ENCODE data around the gene WDFY4.

The WDFY4 gene

DNA sequence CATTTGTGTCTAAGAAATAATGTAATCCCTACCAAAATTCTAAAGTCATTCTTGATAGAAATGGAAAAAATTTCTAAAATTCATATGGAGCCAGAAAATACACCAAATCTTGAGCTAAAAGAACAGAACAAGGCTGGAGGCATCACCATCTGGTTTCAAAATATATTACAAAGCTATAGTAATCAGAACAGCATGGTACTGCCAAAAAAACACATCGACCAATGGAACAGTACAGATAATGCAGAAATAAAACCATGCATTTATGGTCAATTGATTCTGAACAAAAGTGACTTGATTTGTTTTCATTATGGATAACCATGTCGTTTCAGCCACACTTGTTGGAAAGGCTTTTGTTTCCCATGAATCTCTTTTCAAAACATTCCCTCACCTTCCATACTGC, 7.0 kb upstream of the WDFY4 start:
- TF ChIP-seq ELF4 (IDR thresholded peaks at IDR 0.05) (no peak), SUZ12 (IDR thresholded peaks at IDR 0.05) (no peak), FOXA1 (IDR thresholded peaks at IDR 0.05) (no peak), LEF1 (IDR thresholded peaks at IDR 0.05; ENCODE audit: borderline replicate concordance) (no peak), TARDBP (IDR thresholded peaks at IDR 0.05) (no peak), ARNT (IDR thresholded peaks at IDR 0.05) (no peak), FOXK2 (IDR thresholded peaks at IDR 0.05) (no peak), L3MBTL2 (conservative IDR thresholded peaks at IDR 0.05) (no peak), SP1 (IDR thresholded peaks at IDR 0.05) (no peak), NFRKB (IDR thresholded peaks at IDR 0.05) (no peak)
- DNase-seq (ENCODE audit: extremely low spot score), result no peak
- POLR2A ChIA-PET, result no interaction called here
- CTCF ChIA-PET, result interaction anchor here (0.9 kb wide), 1 partner anchor 19 kb away, joined by 3 read pairs; no protein-coding TSS in a partner anchor

DNA sequence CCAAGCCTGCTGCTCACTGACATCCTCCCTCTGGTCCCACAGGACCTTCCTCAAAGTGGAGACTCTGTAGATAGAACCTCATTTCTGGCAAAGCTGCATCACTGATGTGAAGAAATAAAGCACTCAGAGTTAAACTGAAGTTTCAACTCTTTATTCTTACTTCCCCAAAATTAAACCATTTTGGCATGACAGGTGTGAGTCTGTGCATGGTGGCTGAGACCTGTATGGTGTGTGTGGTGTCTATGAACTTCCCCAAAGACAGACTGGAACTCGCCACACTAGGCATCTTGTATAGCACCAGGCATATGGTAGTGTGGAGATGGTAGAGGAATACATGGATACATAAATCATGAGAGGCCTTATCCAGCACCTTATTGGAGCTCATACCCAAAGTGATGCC, 6.6 kb upstream of the WDFY4 start:
- DNase-seq (ENCODE audit: extremely low spot score), result no peak
- TF ChIP-seq SP1 (IDR thresholded peaks at IDR 0.05) (no peak), LEF1 (IDR thresholded peaks at IDR 0.05; ENCODE audit: borderline replicate concordance) (no peak), TARDBP (IDR thresholded peaks at IDR 0.05) (no peak), FOXK2 (IDR thresholded peaks at IDR 0.05) (no peak), ELF4 (IDR thresholded peaks at IDR 0.05) (no peak), FOXA1 (IDR thresholded peaks at IDR 0.05) (no peak), FOXM1 (IDR thresholded peaks at IDR 0.05; ENCODE audit: borderline replicate concordance) (no peak), ARNT (IDR thresholded peaks at IDR 0.05) (no peak), NFRKB (IDR thresholded peaks at IDR 0.05) (no peak), SUZ12 (IDR thresholded peaks at IDR 0.05) (no peak), BHLHE40 (IDR thresholded peaks at IDR 0.05; ENCODE audit: borderline replicate concordance) (no peak), ZNF384 (IDR thresholded peaks at IDR 0.05) (no peak)
- ChIA-PET CTCF (interaction anchor here (0.9 kb wide), 1 partner anchor 20 kb away, joined by 3 read pairs; no protein-coding TSS in a partner anchor), POLR2A (no interaction called here)

DNA sequence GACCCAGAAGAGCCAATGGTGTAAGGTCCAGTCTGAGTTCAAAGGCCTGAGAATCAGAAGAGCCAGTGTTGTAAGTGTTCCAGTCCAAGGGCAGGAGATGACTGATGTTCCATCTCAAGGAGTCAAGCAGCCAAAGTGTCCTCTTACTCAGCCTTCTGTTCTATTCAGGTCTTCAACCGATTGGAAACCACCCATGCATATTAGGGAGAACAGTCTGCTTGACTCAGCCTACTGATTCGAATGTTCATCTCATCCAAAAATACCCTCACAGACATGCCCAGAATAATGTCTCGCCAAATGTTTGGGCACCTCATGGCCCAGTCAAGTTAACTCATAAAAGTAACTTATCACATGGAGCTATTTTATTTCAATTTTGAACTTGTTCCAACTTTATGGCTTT, 2.9 kb upstream of the WDFY4 start:
- POLR2A ChIA-PET, result no interaction called here
- TF ChIP-seq L3MBTL2 (conservative IDR thresholded peaks at IDR 0.05), result no peak
- TF ChIP-seq SP1 (IDR thresholded peaks at IDR 0.05), result no peak
- no peak for TF ChIP-seq FOXK2 (IDR thresholded peaks at IDR 0.05)
- no peak for TF ChIP-seq CTBP1 (IDR thresholded peaks at IDR 0.05; ENCODE audit: borderline replicate concordance)
- TF ChIP-seq ARNT (IDR thresholded peaks at IDR 0.05), result no peak
- TF ChIP-seq HDGF (IDR thresholded peaks at IDR 0.05; ENCODE audit: borderline replicate concordance), result no peak
- no peak for TF ChIP-seq FOXM1 (IDR thresholded peaks at IDR 0.05; ENCODE audit: borderline replicate concordance)
- TF ChIP-seq, protein P1, sequence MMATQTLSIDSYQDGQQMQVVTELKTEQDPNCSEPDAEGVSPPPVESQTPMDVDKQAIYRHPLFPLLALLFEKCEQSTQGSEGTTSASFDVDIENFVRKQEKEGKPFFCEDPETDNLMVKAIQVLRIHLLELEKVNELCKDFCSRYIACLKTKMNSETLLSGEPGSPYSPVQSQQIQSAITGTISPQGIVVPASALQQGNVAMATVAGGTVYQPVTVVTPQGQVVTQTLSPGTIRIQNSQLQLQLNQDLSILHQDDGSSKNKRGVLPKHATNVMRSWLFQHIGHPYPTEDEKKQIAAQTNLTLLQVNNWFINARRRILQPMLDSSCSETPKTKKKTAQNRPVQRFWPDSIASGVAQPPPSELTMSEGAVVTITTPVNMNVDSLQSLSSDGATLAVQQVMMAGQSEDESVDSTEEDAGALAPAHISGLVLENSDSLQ (IDR thresholded peaks at IDR 0.05), result no peak
- TF ChIP-seq LEF1 (IDR thresholded peaks at IDR 0.05; ENCODE audit: borderline replicate concordance), result no peak
- TF ChIP-seq NFRKB (IDR thresholded peaks at IDR 0.05), result no peak
- no peak for TF ChIP-seq FOXA1 (IDR thresholded peaks at IDR 0.05)
- TF ChIP-seq SUZ12 (IDR thresholded peaks at IDR 0.05), result no peak
- TF ChIP-seq ELF4 (IDR thresholded peaks at IDR 0.05), result no peak
- no peak for TF ChIP-seq BHLHE40 (IDR thresholded peaks at IDR 0.05; ENCODE audit: borderline replicate concordance)
- DNase-seq (ENCODE audit: extremely low spot score), result no peak
- CTCF ChIA-PET, result no interaction called here

DNA sequence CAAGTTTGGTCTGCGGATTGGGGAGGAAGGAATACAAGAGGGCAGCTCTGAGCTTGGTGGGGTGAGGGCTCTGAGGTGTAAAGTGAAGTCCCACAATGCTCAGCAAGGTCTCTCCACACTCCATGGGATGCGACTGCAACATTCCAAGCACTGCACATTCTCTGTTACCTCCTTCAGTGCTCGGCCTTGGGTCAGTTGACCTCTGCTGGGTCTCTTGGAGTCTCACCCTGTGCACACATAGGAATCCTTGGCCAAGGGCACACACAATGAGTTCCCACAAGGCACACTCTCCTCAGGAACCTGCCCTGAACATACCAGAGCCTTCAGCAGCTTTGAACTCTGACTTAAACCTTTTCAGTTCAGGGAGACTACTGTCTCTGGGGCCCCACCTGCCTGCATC, 2.4 kb upstream of the WDFY4 start:
- CTCF ChIA-PET, result no interaction called here
- TF ChIP-seq FOXM1 (IDR thresholded peaks at IDR 0.05; ENCODE audit: borderline replicate concordance), result no peak
- TF ChIP-seq SUZ12 (IDR thresholded peaks at IDR 0.05), result no peak
- TF ChIP-seq ZNF384 (IDR thresholded peaks at IDR 0.05), result no peak
- TF ChIP-seq FOXK2 (IDR thresholded peaks at IDR 0.05), result no peak
- no peak for TF ChIP-seq L3MBTL2 (conservative IDR thresholded peaks at IDR 0.05)
- TF ChIP-seq, protein P1 (IDR thresholded peaks at IDR 0.05), result no peak
- no peak for TF ChIP-seq ARNT (IDR thresholded peaks at IDR 0.05)
- TF ChIP-seq NFRKB (IDR thresholded peaks at IDR 0.05), result no peak
- TF ChIP-seq HDGF (IDR thresholded peaks at IDR 0.05; ENCODE audit: borderline replicate concordance), result no peak
- TF ChIP-seq LEF1 (IDR thresholded peaks at IDR 0.05; ENCODE audit: borderline replicate concordance), result no peak
- TF ChIP-seq BHLHE40 (IDR thresholded peaks at IDR 0.05; ENCODE audit: borderline replicate concordance), result no peak
- TF ChIP-seq ELF4 (IDR thresholded peaks at IDR 0.05), result no peak
- no peak for TF ChIP-seq SP1 (IDR thresholded peaks at IDR 0.05)
- no peak for TF ChIP-seq CTBP1 (IDR thresholded peaks at IDR 0.05; ENCODE audit: borderline replicate concordance)
- TF ChIP-seq TARDBP (IDR thresholded peaks at IDR 0.05), result no peak
- TF ChIP-seq FOXA1 (IDR thresholded peaks at IDR 0.05), result no peak
- POLR2A ChIA-PET, result no interaction called here
- no peak for DNase-seq (ENCODE audit: extremely low spot score)

DNA sequence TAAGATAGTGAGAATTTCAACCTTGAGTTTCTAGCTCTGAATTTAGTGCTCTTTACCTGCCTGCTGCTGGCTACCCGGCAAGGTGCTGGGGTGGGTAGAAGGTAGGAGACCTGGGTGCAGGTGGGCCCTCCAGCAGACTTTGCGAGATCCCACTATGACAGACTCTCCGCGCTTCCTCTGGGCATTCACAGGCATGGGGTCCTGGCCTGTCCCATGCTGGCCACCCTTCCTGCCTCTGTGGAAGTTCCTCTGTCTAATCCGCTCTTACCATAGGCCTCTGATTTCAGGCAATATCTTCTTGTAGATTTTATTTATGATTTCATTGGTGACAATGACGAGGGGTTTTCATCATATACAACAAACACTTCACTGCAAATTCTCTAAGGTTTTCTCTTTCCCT, 1.2 kb upstream of the WDFY4 start:
- TF ChIP-seq FOXA1 (IDR thresholded peaks at IDR 0.05) (no peak), CTBP1 (IDR thresholded peaks at IDR 0.05; ENCODE audit: borderline replicate concordance) (no peak), SP1 (IDR thresholded peaks at IDR 0.05) (no peak), ZNF384 (IDR thresholded peaks at IDR 0.05) (no peak), SUZ12 (IDR thresholded peaks at IDR 0.05) (no peak), NFRKB (IDR thresholded peaks at IDR 0.05) (no peak), TARDBP (IDR thresholded peaks at IDR 0.05) (no peak), LEF1 (IDR thresholded peaks at IDR 0.05; ENCODE audit: borderline replicate concordance) (no peak), FOXM1 (IDR thresholded peaks at IDR 0.05; ENCODE audit: borderline replicate concordance) (no peak)
- TF ChIP-seq, protein P1 (IDR thresholded peaks at IDR 0.05), result no peak
- ChIA-PET CTCF (no interaction called here), POLR2A (no interaction called here)
- DNase-seq (ENCODE audit: extremely low spot score), result no peak

DNA sequence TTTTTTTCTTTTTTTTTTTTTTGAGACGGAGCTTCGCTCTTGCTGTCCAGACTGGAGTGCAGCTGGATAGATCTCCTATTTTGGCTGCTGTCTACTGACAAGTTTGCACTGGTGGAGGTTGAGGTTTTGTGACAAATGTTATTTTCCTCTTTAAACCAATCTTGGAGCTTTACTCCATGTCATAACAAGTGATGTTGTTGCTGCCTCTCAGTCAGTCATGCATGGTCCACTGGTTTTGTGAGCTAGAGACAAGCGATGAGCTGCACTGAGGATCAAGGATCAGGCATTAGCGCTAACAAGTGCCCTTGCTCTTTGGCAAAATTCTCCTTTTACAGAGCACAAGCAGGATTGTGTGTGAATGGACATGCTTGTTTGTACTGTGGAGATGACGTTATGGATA, 805 bp upstream of the WDFY4 start:
- CTCF ChIA-PET, result no interaction called here

More for the DNA sequence above, 805 bp upstream of the WDFY4 start:
- POLR2A ChIA-PET, result no interaction called here
- no peak for DNase-seq (ENCODE audit: extremely low spot score)
- TF ChIP-seq TARDBP (IDR thresholded peaks at IDR 0.05) (no peak), LEF1 (IDR thresholded peaks at IDR 0.05; ENCODE audit: borderline replicate concordance) (no peak), ELF4 (IDR thresholded peaks at IDR 0.05) (no peak), FOXA1 (IDR thresholded peaks at IDR 0.05) (no peak), FOXK2 (IDR thresholded peaks at IDR 0.05) (no peak), BHLHE40 (IDR thresholded peaks at IDR 0.05; ENCODE audit: borderline replicate concordance) (no peak), ZNF384 (IDR thresholded peaks at IDR 0.05) (no peak), SUZ12 (IDR thresholded peaks at IDR 0.05) (no peak), SP1 (IDR thresholded peaks at IDR 0.05) (no peak), ARNT (IDR thresholded peaks at IDR 0.05) (no peak), L3MBTL2 (conservative IDR thresholded peaks at IDR 0.05) (no peak), CTBP1 (IDR thresholded peaks at IDR 0.05; ENCODE audit: borderline replicate concordance) (no peak), FOXM1 (IDR thresholded peaks at IDR 0.05; ENCODE audit: borderline replicate concordance) (no peak), HDGF (IDR thresholded peaks at IDR 0.05; ENCODE audit: borderline replicate concordance) (no peak)

Data from HEK293T (cell line).